Measurements from ENCODE around the gene CAPN12. TPM values are rescaled to one million over a fixed set of nuclear protein-coding genes. Genes with fewer than 3 reads are reported as not detected.

Gene CAPN12
- 0.13 and 0.43 TPM in 2 replicates for total RNA-seq

GRCh38 chr19:38744298-38744681 is at the start of gene CAPN12:
CAPN12 (minus strand) TSS chr19:38744474; CDS start chr19:38744165, 309 bp downstream.

GRCh38 chr19:38788478-38789243 is 44.4 kb upstream of the CAPN12 start, which contains the start of gene LGALS7B:
LGALS7B (plus strand) TSS chr19:38789200; CDS start chr19:38789227, 27 bp downstream.

GRCh38 chr19:38773469-38774177 is 29.3 kb upstream of the CAPN12 start, which contains the start of gene LGALS7:
LGALS7 (minus strand) TSS chr19:38773517; CDS start chr19:38773492, 25 bp downstream.

Other genes starting within 250 kb of the CAPN12 start
- 0.86 TPM in 1 of 2 replicates, not detected in the other for gene MAP4K1, start 126.5 kb downstream of the CAPN12 start, total RNA-seq
- gene EIF3K, start 125.3 kb downstream of the CAPN12 start, total RNA-seq: 297 and 356 TPM in 2 replicates
- 353 and 412 TPM in 2 replicates for gene ACTN4, start 96.8 kb downstream of the CAPN12 start, total RNA-seq
- not detected in 2 replicates for gene LGALS7, start 29.0 kb upstream of the CAPN12 start, total RNA-seq
- gene LGALS7B, start 44.7 kb upstream of the CAPN12 start, total RNA-seq: not detected in 2 replicates
- gene LGALS4, start 68.5 kb upstream of the CAPN12 start, total RNA-seq: 0.22 TPM in 1 of 2 replicates, not detected in the other
- gene ECH1, start 87.3 kb upstream of the CAPN12 start, total RNA-seq: 27.8 and 28.0 TPM in 2 replicates
- 240 and 255 TPM in 2 replicates for gene HNRNPL, start 105.5 kb upstream of the CAPN12 start, total RNA-seq
- gene RINL, start 133.8 kb upstream of the CAPN12 start, total RNA-seq: 3.6 and 3.9 TPM in 2 replicates
- gene SIRT2, start 155.1 kb upstream of the CAPN12 start, total RNA-seq: 41.7 and 49.8 TPM in 2 replicates
- gene NFKBIB, start 155.5 kb upstream of the CAPN12 start, total RNA-seq: 7.8 TPM in 2 replicates
- gene CCER2, start 167.7 kb upstream of the CAPN12 start, total RNA-seq: not detected in 2 replicates
- 10.2 and 14.1 TPM in 2 replicates for gene SARS2, start 186.3 kb upstream of the CAPN12 start, total RNA-seq
- gene MRPS12, start 186.5 kb upstream of the CAPN12 start, total RNA-seq: 17.1 and 19.2 TPM in 2 replicates
- gene FBXO17, start 231.3 kb upstream of the CAPN12 start, total RNA-seq: 28.4 and 30.3 TPM in 2 replicates